Gastroesophageal sphincter (tissue), 4 donors: ENCODE measurements around the gene DSN1. TPM values are rescaled to one million over a fixed set of nuclear protein-coding genes. Genes with fewer than 3 reads are reported as not detected.

Experiments
- ATAC-seq: fragments of 150-250 bp; one replicate; pipeline ENCODE4 v1.9.1; 2016; ENCODE audit warnings: mild to moderate bottlenecking, moderate library complexity
- H3K27ac ChIP-seq, 4 donors: fragments of 200-600 bp; sonication (generic) in 3 of 4; 1 replicate in 3 of 4; 2 replicates in 1 of 4; pipeline ENCODE4 v1.5.1; 2016 to 2019
- H3K27me3 ChIP-seq: fragments of 200-600 bp; sonication (generic); one replicate; pipeline ENCODE4 v1.5.1; 2019
- H3K36me3 ChIP-seq, 2 donors: fragments of 200-600 bp; sonication (generic); one replicate each; pipeline ENCODE4 v1.5.1; 2019; ENCODE audit warnings: control low read depth in 1 of 2
- H3K4me1 ChIP-seq, 3 donors: fragments of 200-600 bp; sonication (generic); 1 replicate in 2 of 3; 2 replicates in 1 of 3; pipeline ENCODE4 v1.5.1; 2016 to 2019; ENCODE audit warnings: control low read depth in 2 of 3
- H3K4me3 ChIP-seq, 2 donors: fragments of 200-600 bp; sonication (generic); one replicate each; pipeline ENCODE4 v1.5.1; 2019; ENCODE audit warnings: mild to moderate bottlenecking in 1 of 2, moderate library complexity in 1 of 2
- H3K9me3 ChIP-seq, 3 donors: fragments of 200-600 bp; sonication (generic); one replicate each; pipeline ENCODE4 v1.5.1; 2017 to 2019; ENCODE audit warnings: control low read depth in 2 of 3
- EP300 ChIP-seq: sonication (generic); formaldehyde crosslinking; IDR thresholded peaks from one replicate; pipeline ENCODE4 v1.6.1; 2017; ENCODE audit warnings: antibody characterized with exemption, mild to moderate bottlenecking
- POLR2A ChIP-seq, 2 donors: fragments of 450-650 bp; IDR thresholded peaks; one replicate each; pipeline ENCODE4 v1.6.1; 2017; ENCODE audit warnings: antibody characterized with exemption in 2 of 2, mild to moderate bottlenecking in 2 of 2, moderate library complexity in 1 of 2
- POLR2AphosphoS5 ChIP-seq: sonication (generic); formaldehyde crosslinking; IDR thresholded peaks from one replicate; pipeline ENCODE4 v1.6.1; 2017; ENCODE audit warnings: antibody characterized with exemption
- WGBS, 2 donors: methylation state at CpG; one replicate each; pipeline ENCODE4 v1.1.5; 2018; ENCODE audit warnings: low coverage in 1 of 2; 5-methylcytosine and 5-hydroxymethylcytosine counted together
- total RNA-seq, 4 donors: library from RNA; depleted of rRNA; stranded (reverse); fragments of >200 nt; gene quantifications; one replicate each; pipeline ENCODE4 v1.1.0, GENCODE V29; 2016
- TF ChIP-seq, protein P1 (sequence below), 4 experiments: fragments of 200-600 bp in 2 of 4; fragments of 450-650 bp in 2 of 4; sonication (generic) in 1 of 4; IDR thresholded peaks; one replicate each; pipeline ENCODE4 v1.5.1; 2017 to 2019; ENCODE audit warnings: antibody characterized with exemption in 4 of 4, mild to moderate bottlenecking in 2 of 4, moderate library complexity in 2 of 4

DSN1 gene
- total RNA-seq, 4 donors from 2014 or later, result 5.1 to 8.1 (median 6.0) TPM

DNA sequence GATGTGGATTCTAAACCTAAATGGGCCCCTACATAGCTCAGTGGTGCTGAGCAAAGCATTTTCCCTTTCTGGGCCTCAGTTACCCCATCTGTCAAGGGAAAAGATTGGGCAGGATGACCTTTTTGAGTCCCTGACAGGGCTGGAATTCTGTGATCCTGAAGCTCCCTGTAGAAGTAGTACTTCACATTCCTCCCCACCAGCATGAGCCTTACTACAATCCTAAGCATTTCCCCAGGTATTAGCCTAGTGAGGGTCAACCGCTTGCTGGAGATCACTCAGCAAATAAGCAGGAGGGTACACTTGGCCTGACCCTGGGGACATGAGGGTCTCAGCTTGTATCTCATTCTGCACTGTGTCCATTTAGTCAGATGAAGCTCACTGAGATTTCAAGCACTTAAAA, 41.1 kb downstream of the DSN1 start:
- WGBS, 2 donors, result no CpG with 5 or more reads among the region's 1 CpG
- H3K36me3 ChIP-seq, result no peaks in the 10 kb centered on the region
- H3K9me3 ChIP-seq, result no peaks in the 10 kb centered on the region
- no peaks in the 10 kb centered on the region for H3K27me3 ChIP-seq
- H3K4me1 ChIP-seq, result peaks cover 0 to 10% (median 0%) of the 10 kb centered on the region in 3 donors
- H3K4me3 ChIP-seq, result no peak overlapping the region
- peak overlapping the region in 1 of 4 donors; percentile 6 for H3K27ac ChIP-seq
- ATAC-seq, result no peak
- TF ChIP-seq POLR2AphosphoS5 (no peak), POLR2A (IDR thresholded peaks at IDR 0.05) (no peak), EP300 (no peak)
- TF ChIP-seq, protein P1, sequence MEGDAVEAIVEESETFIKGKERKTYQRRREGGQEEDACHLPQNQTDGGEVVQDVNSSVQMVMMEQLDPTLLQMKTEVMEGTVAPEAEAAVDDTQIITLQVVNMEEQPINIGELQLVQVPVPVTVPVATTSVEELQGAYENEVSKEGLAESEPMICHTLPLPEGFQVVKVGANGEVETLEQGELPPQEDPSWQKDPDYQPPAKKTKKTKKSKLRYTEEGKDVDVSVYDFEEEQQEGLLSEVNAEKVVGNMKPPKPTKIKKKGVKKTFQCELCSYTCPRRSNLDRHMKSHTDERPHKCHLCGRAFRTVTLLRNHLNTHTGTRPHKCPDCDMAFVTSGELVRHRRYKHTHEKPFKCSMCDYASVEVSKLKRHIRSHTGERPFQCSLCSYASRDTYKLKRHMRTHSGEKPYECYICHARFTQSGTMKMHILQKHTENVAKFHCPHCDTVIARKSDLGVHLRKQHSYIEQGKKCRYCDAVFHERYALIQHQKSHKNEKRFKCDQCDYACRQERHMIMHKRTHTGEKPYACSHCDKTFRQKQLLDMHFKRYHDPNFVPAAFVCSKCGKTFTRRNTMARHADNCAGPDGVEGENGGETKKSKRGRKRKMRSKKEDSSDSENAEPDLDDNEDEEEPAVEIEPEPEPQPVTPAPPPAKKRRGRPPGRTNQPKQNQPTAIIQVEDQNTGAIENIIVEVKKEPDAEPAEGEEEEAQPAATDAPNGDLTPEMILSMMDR (IDR thresholded peaks at IDR 0.05), result no peak

DNA sequence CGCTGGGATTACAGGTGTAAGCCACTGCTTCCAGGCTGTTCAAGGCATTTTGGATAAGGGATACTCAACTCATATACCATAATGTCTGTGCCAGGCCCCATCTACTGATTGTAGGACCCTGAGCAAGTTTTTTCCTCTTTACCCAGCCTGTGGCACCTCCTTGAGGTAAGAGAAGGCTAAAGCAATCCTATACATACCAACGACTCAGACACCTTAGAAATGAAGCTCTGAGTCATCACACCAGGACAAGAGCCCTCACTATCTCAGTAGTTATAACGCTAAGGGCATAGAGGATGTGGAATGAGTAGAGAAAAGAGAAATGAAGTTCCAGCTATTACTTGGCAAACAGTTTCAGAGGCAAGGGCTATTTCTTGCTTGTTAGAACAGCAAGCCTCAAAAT, 44.6 kb downstream of the DSN1 start:
- 47 to 67% methylated on average over 2 of the region's 3 CpGs for WGBS, 2 donors
- no peaks in the 10 kb centered on the region for H3K9me3 ChIP-seq
- no peaks in the 10 kb centered on the region for H3K36me3 ChIP-seq
- no peak for TF ChIP-seq POLR2AphosphoS5
- no peak for TF ChIP-seq POLR2A (IDR thresholded peaks at IDR 0.05)
- TF ChIP-seq EP300, result no peak
- TF ChIP-seq, protein P1 (IDR thresholded peaks at IDR 0.05), result no peak
- no peaks in the 10 kb centered on the region for H3K27me3 ChIP-seq
- H3K4me1 ChIP-seq, result no peaks in the 10 kb centered on the region
- no peak overlapping the region for H3K27ac ChIP-seq
- H3K4me3 ChIP-seq, result no peak overlapping the region
- ATAC-seq, result no peak

DNA sequence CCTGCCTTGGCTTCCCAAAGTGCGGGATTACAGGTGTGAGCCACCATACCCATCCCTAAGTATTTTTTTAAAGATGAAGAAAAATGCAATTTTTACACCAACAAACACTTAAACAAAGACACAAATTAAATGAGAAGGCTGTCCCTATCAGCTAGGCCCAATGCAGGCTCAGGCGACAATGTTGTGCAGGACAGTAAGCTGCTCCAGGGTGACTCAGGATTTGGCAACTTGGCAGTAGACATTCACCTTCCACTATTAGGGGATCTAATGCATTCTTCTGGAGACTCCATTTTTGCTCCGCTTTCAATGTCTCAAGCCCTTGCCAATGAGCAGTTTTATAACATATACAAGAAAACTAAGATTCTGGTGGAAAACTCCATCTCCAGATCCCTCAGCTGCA, 47.4 kb downstream of the DSN1 start:
- Histone ChIP-seq H3K9me3 (no peaks in the 10 kb centered on the region), H3K27me3 (no peaks in the 10 kb centered on the region), H3K4me3 (no peak overlapping the region), H3K36me3 (peaks cover 0 to 4% of the 10 kb centered on the region in 2 donors), H3K27ac (no peak overlapping the region), H3K4me1 (no peaks in the 10 kb centered on the region)
- WGBS, 2 donors, result 92 to 95% methylated on average over 3 of the region's 3 CpGs
- no peak for ATAC-seq
- TF ChIP-seq POLR2AphosphoS5 (no peak), EP300 (no peak), POLR2A (IDR thresholded peaks at IDR 0.05) (no peak)
- TF ChIP-seq, protein P1 (IDR thresholded peaks at IDR 0.05), result no peak

DNA sequence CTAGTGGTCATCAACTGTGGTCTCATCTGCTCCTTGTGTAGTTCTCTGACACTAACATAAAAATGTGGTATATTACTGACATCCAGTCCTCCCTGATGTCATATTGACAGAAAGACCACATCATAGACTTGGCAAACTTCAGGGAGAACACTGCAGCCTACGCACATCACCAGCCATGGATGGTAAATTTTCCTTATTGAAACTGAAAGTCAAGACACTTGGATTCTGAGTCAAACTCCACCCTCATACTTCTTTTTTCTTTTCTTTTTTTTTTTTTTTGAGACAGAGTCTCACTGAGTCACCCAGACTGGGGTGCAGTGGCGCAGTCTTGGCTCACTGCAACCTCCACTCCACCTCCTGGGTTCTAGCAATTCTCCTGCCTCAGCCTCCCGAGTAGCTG, 53.1 kb downstream of the DSN1 start:
- 94% methylated on average over 3 of the region's 3 CpGs; no CpG with 5 or more reads in 1 of the 2 donors for WGBS, 2 donors
- no peaks in the 10 kb centered on the region for H3K4me1 ChIP-seq
- H3K9me3 ChIP-seq, result no peaks in the 10 kb centered on the region

DNA sequence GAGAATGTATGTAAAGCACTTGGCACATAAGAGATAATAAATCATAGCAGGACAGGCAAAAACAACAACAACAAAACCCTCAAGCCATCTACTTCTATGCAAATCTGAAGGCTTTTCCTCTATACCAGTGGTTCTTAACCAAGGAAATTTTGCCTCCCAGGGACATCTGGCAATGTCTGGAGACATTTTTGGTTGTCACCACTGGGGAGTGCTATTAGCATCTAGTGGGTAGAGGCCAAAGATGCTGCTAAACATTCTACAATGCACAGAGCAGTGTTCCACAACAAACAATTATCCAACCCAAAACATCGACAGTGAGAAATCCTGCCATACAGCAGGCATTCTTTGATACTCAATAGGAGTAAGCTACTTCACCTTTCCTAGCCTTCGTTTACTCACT, 55.9 kb downstream of the DSN1 start:
- no peak for ATAC-seq
- no peak overlapping the region for H3K4me3 ChIP-seq

More for the DNA sequence above, 53.1 kb downstream of the DSN1 start:
- no peak for TF ChIP-seq POLR2A (IDR thresholded peaks at IDR 0.05)
- Histone ChIP-seq H3K36me3 (peaks cover 0 to 33% of the 10 kb centered on the region in 2 donors), H3K27me3 (no peaks in the 10 kb centered on the region), H3K27ac (no peak overlapping the region), H3K4me3 (no peak overlapping the region)
- no peak for ATAC-seq

More for the DNA sequence above, 55.9 kb downstream of the DSN1 start:
- Histone ChIP-seq H3K36me3 (peaks cover 0 to 33% of the 10 kb centered on the region in 2 donors), H3K27ac (no peak overlapping the region), H3K27me3 (no peaks in the 10 kb centered on the region), H3K4me1 (no peaks in the 10 kb centered on the region), H3K9me3 (no peaks in the 10 kb centered on the region)
- WGBS, 2 donors, result 83 to 100% methylated on average over 1 of the region's 2 CpGs
- no peak for TF ChIP-seq POLR2AphosphoS5
- TF ChIP-seq, protein P1 (IDR thresholded peaks at IDR 0.05), result peak in 2 of 4 experiments; percentile 14 to 30
